ENCODE results near the gene EIF4E2.

- no peak for TF ChIP-seq POLR2AphosphoS5 (IDR thresholded peaks at IDR 0.05; ENCODE audit: low read depth, low read length)
- TF ChIP-seq TAF1 (IDR thresholded peaks at IDR 0.05; ENCODE audit: borderline replicate concordance, low read depth, low read length) = no peak
- TF ChIP-seq POLR2A (IDR thresholded peaks at IDR 0.05; ENCODE audit: low read depth, low read length) = no peak
These were observed 42.4 kb downstream of the EIF4E2 start for GRCh38 chr2:232592772-232593395.
